ENCODE data around the gene PTPRK. TPM values are rescaled to one million over a fixed set of nuclear protein-coding genes. Genes with fewer than 3 reads are reported as not detected.

The PTPRK gene
- polyA plus RNA-seq (2013, experiment 1 of 2; ENCODE audit: insufficient read length), result 37.3 TPM
- polyA plus RNA-seq (2013, experiment 2 of 2; ENCODE audit: insufficient read length), result 42.5 TPM

DNA sequence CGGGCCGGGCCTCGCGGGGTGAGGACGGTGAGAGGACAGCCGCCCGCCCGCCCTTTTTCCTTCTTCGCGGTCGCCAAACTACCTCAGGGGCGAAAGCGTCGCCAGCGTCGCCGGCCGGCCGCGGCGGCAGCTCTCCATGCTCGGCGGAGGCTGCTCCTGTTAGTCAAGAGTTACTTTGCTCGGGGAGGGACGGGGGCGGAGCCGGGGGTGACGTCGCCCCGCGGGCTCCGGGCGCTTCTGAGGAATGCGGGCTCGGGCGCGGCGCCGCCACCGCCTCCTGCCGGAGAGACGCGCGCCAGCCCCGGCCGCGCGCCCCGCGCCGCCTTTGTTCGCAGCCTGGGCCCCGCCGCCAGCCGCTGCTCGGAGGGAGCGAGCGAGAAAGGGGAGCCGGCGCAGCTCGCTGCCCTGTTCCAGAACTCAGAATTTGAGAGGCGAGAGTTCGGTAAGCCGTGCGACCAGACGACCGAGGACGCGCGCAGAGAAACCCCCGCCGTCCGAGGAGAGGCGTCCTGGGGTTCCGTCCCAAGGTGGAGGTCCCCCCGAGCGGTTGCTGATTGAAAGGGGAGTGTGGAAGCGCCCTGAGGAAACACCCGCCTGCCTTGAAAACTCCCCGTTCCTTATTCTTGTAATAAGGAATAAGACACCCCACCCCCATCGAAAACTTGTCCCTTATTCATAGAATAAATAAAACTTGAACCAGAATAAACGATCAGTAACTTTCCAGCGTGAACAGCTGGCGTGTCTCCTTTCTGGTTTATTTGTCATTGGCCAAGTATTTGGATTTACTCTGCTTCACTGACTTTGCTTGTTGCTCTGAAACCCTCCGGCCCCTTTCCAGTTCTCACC, at the start of gene PTPRK:
Gene PTPRK, minus strand, starts transcription at position 164 of the 846 bp plus-strand sequence. CDS start 241 bp downstream, outside the sequence.
- DNase-seq, result peak; percentile 95

DNA sequence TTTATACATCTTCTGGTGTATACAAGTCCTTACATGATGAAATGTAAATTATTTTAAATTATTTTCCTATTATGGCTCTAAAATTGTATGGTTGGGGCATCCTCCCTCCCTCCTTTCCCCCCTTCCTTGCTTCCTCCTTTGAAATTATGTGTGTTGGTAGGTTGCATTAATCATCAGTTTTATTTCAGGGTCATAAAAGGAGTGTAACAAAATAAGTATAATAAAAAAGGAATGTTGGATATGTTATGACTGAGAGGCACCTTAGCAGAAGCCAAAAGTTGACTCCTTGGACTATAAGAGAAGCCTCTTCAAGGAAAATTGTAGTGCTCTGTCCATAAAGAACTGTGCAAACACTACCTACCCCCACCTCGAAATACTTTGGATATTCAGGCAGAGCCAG, 46.6 kb upstream of the PTPRK start:
- DNase-seq, result peak; percentile 34

GRCh38 chr6:128560966-128561365, 40.6 kb upstream of the PTPRK start:
- DNase-seq, result no peak

DNA sequence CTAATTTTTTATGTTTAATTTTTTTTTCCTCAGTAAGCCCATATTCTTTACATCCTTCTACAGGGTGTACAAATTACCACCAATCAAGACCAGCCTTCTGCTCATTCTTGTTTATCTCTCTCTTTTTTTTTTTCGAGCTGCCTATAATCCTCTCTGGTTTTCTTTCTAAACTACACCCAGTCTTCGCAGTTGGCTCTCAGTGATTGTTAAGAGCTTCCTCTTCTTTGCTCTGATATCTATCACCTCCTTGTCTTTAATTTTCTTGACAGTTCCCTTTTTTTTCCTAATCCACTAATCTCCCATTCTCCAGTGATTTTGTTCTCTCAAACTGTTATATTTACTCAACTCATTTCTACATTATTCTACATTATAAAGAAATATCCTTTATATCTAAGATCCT, 38.5 kb upstream of the PTPRK start:
- DNase-seq, result no peak

- no peak for DNase-seq
Measured at GRCh38 chr6:128558021-128558420, 37.6 kb upstream of the PTPRK start.

GRCh38 chr6:128557081-128557480, 36.7 kb upstream of the PTPRK start:
- DNase-seq, result no peak

GRCh38 chr6:128554302-128554701, 33.9 kb upstream of the PTPRK start:
- DNase-seq, result no peak

GRCh38 chr6:128541261-128541660, 20.9 kb upstream of the PTPRK start:
- no peak for DNase-seq

DNA sequence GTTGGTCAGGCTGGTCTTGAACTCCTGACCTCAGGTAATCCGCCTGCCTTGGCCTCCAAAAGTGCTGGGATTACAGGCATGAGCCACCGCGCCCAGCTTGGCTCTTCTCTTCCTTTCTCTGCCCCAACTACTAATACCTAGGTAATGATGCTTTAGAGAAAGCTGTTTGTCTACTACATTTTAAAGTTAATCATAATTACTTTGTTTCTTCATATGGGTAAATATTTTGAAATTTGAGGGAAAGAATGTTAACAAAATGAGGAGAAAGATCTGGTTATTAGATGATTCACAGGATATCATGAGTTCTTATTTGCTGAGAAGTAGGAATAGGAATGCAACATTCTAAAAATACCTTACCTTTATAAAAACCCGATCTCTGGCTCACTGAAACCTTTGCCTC, 18.4 kb upstream of the PTPRK start:
- no peak for DNase-seq

GRCh38 chr6:128532827-128533226, 12.4 kb upstream of the PTPRK start:
- DNase-seq, result no peak

DNA sequence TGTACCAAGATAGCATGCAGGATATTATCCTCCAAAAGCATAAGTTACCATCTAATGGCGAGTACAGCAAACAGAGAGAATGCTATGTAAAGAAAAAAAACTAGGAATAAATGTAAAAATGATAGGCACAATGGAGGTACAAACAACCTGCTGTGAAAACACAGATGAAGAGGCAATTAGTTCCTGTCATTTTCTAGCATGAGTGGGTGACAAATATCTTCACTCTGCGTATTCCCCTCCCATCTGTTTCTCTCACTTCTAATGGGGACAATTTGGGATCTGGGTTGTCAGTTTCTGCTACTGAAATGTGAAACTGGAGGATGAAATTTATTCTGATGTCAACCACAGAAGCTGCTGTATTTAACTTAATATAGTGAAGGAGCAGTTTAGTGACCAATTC, 11.7 kb upstream of the PTPRK start:
- DNase-seq, result no peak

- no peak for DNase-seq
Measured at GRCh38 chr6:128531696-128532095, 11.3 kb upstream of the PTPRK start.

DNA sequence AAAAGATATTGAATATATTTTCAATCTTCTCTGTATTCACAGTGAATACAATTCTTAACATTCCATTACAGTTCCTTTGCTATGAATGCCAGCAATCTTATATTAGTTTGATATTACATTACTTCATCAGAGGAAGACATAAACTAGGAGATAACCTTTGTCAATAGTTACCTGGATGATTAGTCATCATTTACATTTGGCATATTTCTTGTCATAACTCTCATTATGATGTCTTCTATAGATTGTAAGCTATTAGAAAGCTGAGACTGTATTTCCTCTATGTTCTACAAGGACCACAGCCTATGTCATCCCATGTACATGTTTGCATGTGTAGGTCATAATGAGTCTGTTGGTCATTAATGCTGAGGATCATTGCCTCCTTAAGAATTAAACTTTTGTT, 7.8 kb upstream of the PTPRK start:
- DNase-seq, result no peak

DNA sequence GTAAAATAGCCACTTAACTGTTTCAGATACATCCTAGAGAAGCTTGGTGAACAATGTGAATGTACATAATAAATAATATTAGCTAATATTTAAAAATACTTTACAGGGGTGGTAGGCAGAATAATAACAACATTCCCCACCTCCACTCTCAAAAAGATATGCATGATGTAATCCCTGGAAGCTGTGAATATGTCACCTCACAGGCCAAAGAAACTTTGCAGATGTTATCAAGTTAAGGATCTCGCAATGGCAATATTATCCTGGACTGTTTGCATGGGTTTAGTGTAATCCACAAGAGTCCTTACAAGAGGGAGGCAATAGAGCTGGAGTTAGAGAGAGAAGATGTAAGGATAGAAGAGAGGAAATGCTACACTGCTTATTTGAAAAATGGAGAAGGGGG, 7.0 kb upstream of the PTPRK start:
- DNase-seq, result no peak

DNA sequence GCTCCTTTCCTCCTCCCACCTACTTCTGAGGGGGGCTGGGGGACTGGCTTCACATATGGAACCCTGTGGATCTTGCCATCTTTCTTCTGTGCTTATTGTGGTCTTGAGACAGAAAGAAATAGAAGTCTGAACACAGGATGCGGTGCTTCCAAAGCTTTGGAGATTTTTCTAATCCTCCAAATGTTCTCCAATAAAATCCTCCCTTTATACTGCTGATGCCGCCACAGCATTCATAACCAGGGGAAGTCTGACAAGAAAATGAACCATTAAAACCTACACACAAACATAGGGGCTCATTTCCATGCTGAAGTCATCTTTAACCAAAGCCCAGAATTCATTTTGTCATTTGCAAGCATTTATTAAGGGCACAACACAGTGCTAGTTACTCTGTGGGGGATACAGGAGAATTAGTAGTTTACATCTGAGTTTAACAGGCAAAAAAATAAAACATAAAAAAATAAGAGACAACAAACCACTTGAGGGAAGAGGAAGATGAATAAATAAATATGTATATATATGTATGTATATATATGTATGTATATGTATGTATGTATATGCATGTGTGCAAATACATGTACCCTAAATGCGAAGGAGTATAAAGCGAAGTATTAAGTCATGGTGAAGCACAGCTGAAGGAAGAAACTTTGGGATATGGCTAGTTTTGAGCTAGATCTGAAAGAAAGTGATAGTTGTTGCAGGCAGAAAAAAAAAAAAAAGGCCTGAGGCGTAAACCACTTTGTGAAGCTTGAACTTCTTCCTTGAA, 5.9 kb upstream of the PTPRK start:
- no peak for DNase-seq

DNA sequence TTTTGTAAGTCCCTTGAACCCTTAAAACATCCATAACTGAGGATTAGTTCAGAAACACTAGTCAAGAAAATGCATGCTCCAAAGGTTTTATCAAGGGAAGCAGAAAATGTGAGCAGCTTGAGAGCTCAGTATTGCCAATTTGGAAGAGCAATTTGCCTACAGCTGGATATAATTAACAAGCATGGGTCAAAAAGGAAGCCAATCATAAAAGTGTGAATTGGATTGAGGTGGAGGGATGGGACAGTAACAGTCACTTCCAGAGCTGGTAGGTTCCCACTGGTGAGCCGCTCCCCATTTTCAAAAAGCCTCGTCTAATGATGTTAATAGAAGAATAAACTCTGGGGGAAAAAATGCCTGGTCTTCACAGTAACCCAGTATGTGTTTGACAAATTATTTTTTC, 5.0 kb upstream of the PTPRK start:
- no peak for DNase-seq

GRCh38 chr6:128521282-128521632, 858 bp upstream of the PTPRK start:
- DNase-seq, result peak; percentile 46

DNA sequence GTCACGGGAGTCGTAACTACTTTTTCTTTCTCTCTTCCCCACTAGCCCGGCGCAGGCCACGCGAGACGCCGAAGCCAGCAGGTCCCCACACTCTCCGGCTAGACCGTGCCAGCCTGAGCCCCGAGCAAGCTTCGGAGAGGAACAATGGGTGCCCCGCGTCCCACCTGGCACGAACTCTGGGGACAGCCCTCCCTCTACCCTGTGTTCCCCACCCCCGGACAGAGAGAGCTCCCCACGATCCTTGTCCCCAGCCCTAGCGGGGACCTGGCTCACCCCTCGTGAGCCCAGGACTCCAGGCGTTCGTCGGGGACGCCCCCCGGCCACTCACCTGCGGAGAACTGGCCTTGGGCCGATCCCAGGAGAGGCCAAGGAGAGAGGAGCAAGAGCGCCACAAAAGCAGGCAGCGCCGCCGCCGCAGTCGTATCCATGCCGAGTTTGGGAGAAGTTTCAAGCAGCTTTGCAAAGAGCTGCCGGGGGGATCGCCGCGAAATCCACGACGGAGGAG, 416 bp downstream of the PTPRK start:
- no peak for DNase-seq

DNA sequence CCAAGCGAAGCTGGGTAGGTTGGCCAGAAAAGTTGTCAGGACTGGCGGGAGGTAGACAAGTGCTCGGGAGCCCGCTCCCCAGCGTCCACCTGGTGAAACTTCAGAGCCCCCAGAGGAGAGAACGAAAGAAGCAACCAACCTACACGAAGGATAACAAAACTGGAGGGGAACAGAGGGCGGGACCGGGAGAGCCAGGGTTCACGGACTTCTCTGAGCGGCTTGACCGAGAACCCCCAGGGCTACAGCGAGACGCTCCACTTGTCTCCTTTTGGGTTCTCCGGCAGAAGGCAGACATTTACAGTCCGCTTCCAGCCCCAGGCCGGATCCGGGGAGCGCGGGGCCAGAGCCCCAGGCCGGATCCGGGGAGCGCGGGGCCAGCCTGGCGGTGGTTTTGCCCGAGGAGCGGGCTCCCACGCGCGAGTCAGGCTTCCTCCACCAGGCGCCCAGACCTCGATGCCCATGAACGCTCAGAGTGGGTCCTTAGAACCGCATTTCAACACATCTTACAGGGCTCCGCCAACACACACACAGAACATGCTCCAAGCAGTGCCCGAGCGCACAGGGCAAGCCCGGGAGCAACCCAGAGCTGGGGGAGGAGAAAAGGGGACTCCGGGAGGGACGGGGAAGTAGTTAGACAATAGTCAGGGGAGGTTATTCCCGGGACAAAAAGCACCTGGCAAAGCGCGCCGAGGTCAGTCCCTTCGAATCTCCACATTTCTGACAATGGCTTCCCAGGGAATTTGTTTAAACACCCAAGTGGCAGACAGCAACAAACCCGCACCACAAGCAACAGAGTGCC, 1.1 kb downstream of the PTPRK start:
- peak; percentile 46 for DNase-seq

DNA sequence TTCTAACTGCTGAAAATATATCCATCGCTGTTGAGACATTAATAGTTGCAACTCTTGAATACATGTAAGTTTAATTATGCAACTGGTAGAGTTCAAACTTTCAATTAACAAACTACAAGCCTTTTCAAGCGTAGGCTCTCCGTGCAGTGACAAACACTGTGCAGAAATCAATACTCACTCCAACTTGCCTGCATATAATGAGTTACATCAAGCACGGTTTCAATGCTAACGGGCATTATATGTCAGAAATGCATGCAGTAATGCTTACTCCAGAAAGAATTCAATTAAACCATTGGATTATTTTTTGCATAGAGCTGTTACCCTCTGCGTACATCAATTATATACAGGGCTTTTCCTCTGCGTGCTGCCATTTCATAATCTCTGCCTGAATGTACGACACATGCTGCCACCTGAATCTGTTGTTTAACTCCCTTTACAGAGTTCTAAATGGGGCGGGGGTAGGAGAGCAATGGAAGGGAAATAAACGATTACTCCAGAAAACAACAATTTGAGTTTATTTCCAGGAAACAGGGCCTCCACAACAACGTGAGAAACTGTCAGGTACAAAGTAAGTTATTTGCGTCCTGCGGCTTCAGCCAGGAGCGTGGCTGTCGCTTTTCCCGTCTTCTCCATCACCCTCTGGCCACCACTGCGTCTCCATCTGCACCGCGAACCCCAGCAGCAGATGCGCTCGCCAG, 1.8 kb downstream of the PTPRK start:
- DNase-seq, result peak; percentile 18

GRCh38 chr6:128517124-128517523, 3.3 kb downstream of the PTPRK start:
- DNase-seq, result no peak

- peak; percentile 50 for DNase-seq
Measured at GRCh38 chr6:128516514-128516898, 3.9 kb downstream of the PTPRK start.

Data from fibroblast of skin of scalp (primary cell).